Cardiac fibroblast (primary cell): ENCODE measurements around the gene PRKG1.

Experiments
- DNase-seq, 2 donors: peaks; one replicate each; pipeline versions ENCODE4 v3.0.0 to v3.0.0-alpha.2; 2010; ENCODE audit warnings: low read depth in 2 of 2
- H3K4me3 ChIP-seq, 2 donors: replicated peaks in 1 of 2; 1 replicate in 1 of 2; 2 replicates in 1 of 2; pipeline ENCODE4 v1.5.1; 2011; ENCODE audit warnings: low read depth in 2 of 2, low read length in 2 of 2, mild to moderate bottlenecking in 2 of 2, moderate library complexity in 1 of 2
- TF ChIP-seq, protein P1 (sequence below): IDR thresholded peaks from one replicate; pipeline ENCODE4 v1.5.1; 2011; ENCODE audit warnings: low read depth, mild to moderate bottlenecking, low read length, inconsistent platforms

The PRKG1 gene

DNA sequence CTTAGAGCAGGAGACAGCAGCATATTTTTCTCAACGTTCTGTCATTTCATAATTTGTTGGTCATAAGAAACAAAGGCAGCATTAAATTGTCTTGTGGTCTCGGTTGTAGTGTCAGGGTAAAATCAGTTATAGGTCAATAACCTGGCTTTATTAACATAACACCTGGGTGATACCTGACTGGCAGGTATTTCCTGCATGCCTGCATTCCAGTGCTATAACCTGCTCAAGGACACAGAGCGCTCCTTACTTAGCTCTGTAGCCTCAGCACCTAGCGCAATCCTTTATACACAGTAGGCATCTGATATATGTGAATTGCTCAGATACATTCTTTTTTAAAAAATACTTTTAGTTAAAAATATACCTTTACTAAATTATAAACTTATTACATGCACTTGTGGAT is 38.9 kb upstream of the PRKG1 start:
- DNase-seq, result no peak
- H3K4me3 ChIP-seq, result no peak overlapping the region
- TF ChIP-seq, protein P1, sequence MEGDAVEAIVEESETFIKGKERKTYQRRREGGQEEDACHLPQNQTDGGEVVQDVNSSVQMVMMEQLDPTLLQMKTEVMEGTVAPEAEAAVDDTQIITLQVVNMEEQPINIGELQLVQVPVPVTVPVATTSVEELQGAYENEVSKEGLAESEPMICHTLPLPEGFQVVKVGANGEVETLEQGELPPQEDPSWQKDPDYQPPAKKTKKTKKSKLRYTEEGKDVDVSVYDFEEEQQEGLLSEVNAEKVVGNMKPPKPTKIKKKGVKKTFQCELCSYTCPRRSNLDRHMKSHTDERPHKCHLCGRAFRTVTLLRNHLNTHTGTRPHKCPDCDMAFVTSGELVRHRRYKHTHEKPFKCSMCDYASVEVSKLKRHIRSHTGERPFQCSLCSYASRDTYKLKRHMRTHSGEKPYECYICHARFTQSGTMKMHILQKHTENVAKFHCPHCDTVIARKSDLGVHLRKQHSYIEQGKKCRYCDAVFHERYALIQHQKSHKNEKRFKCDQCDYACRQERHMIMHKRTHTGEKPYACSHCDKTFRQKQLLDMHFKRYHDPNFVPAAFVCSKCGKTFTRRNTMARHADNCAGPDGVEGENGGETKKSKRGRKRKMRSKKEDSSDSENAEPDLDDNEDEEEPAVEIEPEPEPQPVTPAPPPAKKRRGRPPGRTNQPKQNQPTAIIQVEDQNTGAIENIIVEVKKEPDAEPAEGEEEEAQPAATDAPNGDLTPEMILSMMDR, result no peak

DNA sequence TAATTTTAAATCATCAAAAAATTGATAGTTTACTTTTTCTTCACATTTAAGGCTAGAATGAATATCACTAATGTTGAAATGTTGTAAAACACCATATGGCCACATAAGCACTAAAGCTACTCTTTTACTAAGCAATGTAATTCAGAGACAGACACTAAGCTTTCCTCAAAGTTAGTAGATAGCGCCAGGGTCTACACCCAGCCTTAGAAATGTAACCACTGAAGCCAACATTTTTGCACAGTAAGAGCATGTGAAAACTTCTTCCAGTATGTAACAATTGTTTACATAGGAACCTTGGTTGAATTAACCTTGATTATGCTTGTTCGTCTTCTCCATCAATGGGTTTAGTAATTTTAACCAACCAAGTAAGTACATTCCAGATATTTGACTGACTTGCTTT is 28.4 kb upstream of the PRKG1 start:
- no peak for DNase-seq
- TF ChIP-seq, protein P1, result no peak
- no peak overlapping the region for H3K4me3 ChIP-seq

DNA sequence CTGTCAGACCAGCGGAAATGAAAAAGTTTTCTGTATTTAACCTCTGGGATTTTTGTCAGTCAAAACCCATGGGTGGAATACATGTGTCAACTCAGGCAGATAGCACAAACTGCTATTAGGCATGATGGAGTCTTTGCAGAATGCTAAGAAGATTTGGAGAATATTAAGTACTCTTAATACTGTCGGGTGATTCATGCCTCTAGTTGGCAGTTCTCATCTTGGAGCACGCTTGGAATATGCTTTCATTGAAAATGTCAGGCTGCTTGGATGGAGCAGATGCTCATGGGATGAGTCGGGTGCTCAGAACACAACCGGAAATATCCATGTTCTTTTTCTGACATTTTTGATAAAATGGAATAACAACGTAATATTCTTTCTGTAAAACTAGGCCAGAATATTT is 27.6 kb upstream of the PRKG1 start:
- TF ChIP-seq, protein P1, result no peak
- peak; percentile 23 to 54 for DNase-seq

DNA sequence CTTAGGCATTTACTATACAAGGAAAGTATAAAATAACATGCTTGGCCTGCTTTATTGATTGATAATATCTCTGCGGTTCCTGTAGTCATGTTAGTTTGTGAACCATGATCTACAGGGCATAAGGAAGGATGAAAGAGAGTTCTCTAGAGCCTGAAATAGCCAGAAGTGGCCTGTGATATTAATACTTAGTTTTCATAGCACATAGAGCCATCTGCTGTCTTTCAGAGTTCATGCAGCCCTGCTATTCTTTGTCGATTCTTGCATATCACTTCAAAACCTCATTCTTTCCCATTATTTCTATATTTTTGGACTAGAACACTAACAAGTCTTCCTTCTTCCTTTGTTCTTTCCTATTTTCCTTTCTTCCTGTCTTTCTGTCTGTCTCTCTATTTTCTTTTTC is 26.4 kb upstream of the PRKG1 start:
- TF ChIP-seq, protein P1, result peak; percentile 24
- no peak overlapping the region for H3K4me3 ChIP-seq
- peak; percentile 32 to 39 for DNase-seq

More for the DNA sequence above, 27.6 kb upstream of the PRKG1 start:
- no peak overlapping the region for H3K4me3 ChIP-seq

DNA sequence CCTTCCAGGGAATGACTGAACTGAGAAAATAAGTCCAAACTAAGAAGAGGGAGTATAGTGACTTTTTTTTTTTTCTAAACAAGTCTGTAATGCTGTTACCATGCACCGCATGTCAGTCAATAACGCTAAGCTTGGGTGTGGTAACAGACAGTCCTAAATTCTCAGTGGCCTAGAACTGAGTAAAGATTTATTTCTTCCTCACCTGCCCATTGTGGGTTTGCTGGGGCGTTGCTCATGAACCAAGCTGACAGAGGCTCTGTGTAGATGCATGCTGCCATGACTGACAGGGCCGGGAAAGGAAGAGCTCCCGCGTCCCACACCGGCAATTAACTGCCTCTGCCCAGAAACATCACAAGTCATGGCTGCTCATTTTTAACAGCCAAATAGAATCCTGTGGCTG is 25.5 kb upstream of the PRKG1 start:
- no peak overlapping the region for H3K4me3 ChIP-seq
- TF ChIP-seq, protein P1, result no peak
- no peak for DNase-seq

DNA sequence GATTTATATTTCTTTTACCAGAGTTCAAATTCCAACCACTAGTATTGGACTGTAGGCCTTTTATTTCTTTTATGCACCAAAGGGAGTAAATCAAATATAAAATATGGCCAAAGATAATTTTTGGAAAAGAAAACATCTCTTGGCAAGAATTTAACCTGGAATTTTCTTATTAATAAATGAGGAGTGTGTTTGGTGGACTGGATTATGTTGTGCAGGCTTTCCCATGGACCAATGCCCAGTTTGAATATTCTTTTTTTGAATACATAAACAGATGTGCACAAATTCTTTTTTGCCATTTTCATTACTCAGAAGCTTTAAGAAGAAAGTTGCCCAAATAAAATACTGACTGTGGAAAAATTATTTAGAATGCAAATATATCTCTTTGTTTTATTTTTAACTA is 22.1 kb upstream of the PRKG1 start:
- TF ChIP-seq, protein P1, result no peak
- DNase-seq, result no peak
- no peak overlapping the region for H3K4me3 ChIP-seq

DNA sequence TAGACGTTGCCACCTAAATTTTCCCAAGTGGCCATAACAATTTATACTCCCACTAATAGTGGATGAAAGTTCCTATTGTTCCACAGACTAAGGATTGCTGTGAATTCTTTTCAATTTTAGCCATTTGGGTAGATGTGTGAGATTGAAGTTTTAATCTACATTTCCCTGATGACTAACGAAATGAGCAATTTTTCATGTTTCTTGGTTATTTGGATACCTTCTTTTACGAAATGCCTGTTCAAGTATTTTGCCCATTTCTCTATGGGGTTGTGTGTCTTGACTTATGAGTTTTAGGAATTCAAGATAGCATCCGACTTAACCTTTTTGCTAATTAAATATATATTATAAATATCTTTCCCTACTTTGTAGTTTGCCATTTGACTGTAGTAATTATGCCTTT is 16.4 kb upstream of the PRKG1 start:
- no peak overlapping the region for H3K4me3 ChIP-seq
- DNase-seq, result no peak
- TF ChIP-seq, protein P1, result no peak
